HepG2 (cell line): Measurements from ENCODE around the gene PSD. TPM values are rescaled to one million over a fixed set of nuclear protein-coding genes. Genes with fewer than 3 reads are reported as not detected.

ENCODE experiments used
- ATF1 ChIP-seq: IDR thresholded peaks from 2 replicates; pipeline ENCODE4 v1.6.1; 2016; ENCODE audit warnings: mild to moderate bottlenecking, control low read depth
- FOXA3 ChIP-seq: IDR thresholded peaks from 2 replicates; pipeline ENCODE4 v1.6.1; 2016; ENCODE audit warnings: missing genetic modification reagents, missing compliant biosample characterization
- MTA3 ChIP-seq: sonication (generic); formaldehyde crosslinking; IDR thresholded peaks from 2 replicates; pipeline ENCODE4 v1.4.0; 2020; ENCODE audit warnings: missing genetic modification reagents
- PITX1 ChIP-seq: sonication (generic); formaldehyde crosslinking; IDR thresholded peaks from 2 replicates; pipeline ENCODE4 v1.5.1; 2020; ENCODE audit warnings: mild to moderate bottlenecking, missing genetic modification reagents
- ZNF496 ChIP-seq: sonication (generic); formaldehyde crosslinking; IDR thresholded peaks from 2 replicates; pipeline ENCODE4 v1.8.1; 2023; ENCODE audit warnings: mild to moderate bottlenecking, moderate library complexity, missing genetic modification reagents; ENCODE audit not compliant: insufficient replicate concordance
- ZNF572 ChIP-seq: sonication (generic); formaldehyde crosslinking; IDR thresholded peaks from 2 replicates; pipeline ENCODE4 v1.5.1; 2020; ENCODE audit warnings: mild to moderate bottlenecking, missing genetic modification reagents
- ZNF720 ChIP-seq: sonication (generic); formaldehyde crosslinking; IDR thresholded peaks from 2 replicates; pipeline ENCODE4 v1.4.0; 2020; ENCODE audit warnings: missing genetic modification reagents
- polyA plus RNA-seq, 8 experiments: library from polyadenylated mRNA; depleted of rRNA in 3 of 8; stranded (reverse) in 7 of 8; unstranded in 1 of 8; fragments of >200 nt; fragmentation: Illumina TruSeq in 4 of 8; extraction: Trizol in 4 of 8; gene quantifications; 2 replicates each; pipeline versions ENCODE4 v1.2.1 to v1.2.3, GENCODE V29; 2011 to 2016; ENCODE audit warnings: low read depth in 4 of 8, missing spikeins in 1 of 8, mixed read lengths in 1 of 8; ENCODE audit not compliant: insufficient read depth in 1 of 8
- total RNA-seq, 5 experiments: library from RNA; depleted of rRNA; stranded (reverse); fragments of >200 nt; fragmentation: Illumina TruSeq; extraction: Trizol; gene quantifications; 2 replicates each; pipeline ENCODE4 v1.2.3, GENCODE V29; 2016; ENCODE audit warnings: low read depth in 1 of 5
- TF ChIP-seq, protein P1 (sequence below): sonication (generic); IDR thresholded peaks from 2 replicates; pipeline ENCODE4 v1.6.1; 2016; ENCODE audit warnings: low read depth, borderline replicate concordance
- TF ChIP-seq, protein P2 (sequence below): fragments of 450-650 bp; IDR thresholded peaks from 2 replicates; pipeline ENCODE4 v1.6.1; 2017
- TF ChIP-seq, protein P3 (sequence below): sonication (generic); formaldehyde crosslinking; IDR thresholded peaks from 2 replicates; pipeline ENCODE4 v1.4.0; 2020; ENCODE audit warnings: mild to moderate bottlenecking, low read depth, missing genetic modification reagents
- TF ChIP-seq, protein P4 (sequence below): sonication (generic); formaldehyde crosslinking; IDR thresholded peaks from 2 replicates; pipeline ENCODE4 v1.5.1; 2020; ENCODE audit warnings: mild to moderate bottlenecking, missing genetic modification reagents, borderline replicate concordance
- TF ChIP-seq, protein P5 (sequence below): sonication (generic); formaldehyde crosslinking; IDR thresholded peaks from 2 replicates; pipeline ENCODE4 v1.4.0; 2020; ENCODE audit warnings: missing genetic modification reagents, mild to moderate bottlenecking, borderline replicate concordance
- TF ChIP-seq, protein P6 (sequence below): sonication (generic); formaldehyde crosslinking; IDR thresholded peaks from 2 replicates; pipeline ENCODE4 v1.4.0; 2020; ENCODE audit warnings: missing genetic modification reagents

The PSD gene
- total and polyA plus RNA-seq, 2 of the 13 experiments (the other 11 are each of a cell fraction or from before 2014, with no cell fraction given): 0.35 to 0.58 TPM

DNA sequence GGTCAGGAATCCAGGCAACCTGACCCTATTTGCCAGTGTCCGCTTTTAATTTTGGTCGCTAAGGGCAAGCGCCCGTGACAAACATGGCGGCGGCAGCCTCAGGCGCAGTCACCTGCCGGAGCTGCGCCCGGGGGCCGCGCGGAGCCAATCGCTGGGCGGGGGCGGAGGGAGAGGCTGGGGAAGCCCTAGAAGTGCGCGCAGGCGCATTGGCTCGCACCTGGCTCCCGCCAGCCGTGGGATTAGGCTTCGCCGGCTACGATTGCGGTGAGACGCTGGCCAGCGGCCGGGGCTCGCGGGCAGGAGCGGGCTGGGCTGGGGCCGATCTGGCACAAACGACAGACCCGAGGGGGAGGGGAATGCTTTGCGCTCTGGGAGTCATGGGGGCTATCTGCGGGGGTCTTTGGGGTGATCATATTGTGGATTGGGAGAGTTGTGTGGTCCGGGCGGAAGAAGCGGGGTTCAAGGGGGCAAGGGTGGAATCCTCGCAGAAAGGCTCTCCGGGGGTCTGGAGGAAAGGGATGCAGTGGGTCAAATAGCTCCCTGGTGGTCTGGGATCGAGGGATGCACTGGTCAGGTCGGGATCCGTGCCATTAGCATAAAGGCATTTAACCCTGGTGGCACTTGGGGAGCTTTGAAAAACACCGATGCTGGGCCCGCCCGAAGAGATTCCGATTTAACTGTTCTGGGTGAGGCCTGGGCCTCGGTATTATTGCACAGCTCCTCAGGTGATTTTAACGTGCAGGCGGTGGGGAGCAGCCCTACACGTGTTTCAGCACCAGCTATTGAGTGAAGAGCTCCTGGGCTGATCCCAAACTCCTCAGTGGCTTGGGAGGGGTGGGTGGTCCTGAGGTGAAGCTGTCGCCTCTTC lies 42.8 kb upstream of the PSD start (continued):
- TF ChIP-seq ZNF572 (CRISPR knock-in tag) (peak; percentile 39; the same call in 1 of the 2 replicates), MTA3 (CRISPR knock-in tag) (no peak), PITX1 (peak; percentile 49), ATF1 (peak; percentile 59; the same call in 1 of the 2 replicates), FOXA3 (no peak; the same call in 1 of the 2 replicates), ZNF720 (no peak), ZNF496 (CRISPR knock-in tag) (no peak)
- TF ChIP-seq, protein P1, sequence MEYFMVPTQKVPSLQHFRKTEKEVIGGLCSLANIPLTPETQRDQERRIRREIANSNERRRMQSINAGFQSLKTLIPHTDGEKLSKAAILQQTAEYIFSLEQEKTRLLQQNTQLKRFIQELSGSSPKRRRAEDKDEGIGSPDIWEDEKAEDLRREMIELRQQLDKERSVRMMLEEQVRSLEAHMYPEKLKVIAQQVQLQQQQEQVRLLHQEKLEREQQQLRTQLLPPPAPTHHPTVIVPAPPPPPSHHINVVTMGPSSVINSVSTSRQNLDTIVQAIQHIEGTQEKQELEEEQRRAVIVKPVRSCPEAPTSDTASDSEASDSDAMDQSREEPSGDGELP: peak; percentile 89; the same call in 1 of the 2 replicates
- TF ChIP-seq, protein P2, sequence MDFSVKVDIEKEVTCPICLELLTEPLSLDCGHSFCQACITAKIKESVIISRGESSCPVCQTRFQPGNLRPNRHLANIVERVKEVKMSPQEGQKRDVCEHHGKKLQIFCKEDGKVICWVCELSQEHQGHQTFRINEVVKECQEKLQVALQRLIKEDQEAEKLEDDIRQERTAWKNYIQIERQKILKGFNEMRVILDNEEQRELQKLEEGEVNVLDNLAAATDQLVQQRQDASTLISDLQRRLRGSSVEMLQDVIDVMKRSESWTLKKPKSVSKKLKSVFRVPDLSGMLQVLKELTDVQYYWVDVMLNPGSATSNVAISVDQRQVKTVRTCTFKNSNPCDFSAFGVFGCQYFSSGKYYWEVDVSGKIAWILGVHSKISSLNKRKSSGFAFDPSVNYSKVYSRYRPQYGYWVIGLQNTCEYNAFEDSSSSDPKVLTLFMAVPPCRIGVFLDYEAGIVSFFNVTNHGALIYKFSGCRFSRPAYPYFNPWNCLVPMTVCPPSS: no peak
- TF ChIP-seq, protein P3, sequence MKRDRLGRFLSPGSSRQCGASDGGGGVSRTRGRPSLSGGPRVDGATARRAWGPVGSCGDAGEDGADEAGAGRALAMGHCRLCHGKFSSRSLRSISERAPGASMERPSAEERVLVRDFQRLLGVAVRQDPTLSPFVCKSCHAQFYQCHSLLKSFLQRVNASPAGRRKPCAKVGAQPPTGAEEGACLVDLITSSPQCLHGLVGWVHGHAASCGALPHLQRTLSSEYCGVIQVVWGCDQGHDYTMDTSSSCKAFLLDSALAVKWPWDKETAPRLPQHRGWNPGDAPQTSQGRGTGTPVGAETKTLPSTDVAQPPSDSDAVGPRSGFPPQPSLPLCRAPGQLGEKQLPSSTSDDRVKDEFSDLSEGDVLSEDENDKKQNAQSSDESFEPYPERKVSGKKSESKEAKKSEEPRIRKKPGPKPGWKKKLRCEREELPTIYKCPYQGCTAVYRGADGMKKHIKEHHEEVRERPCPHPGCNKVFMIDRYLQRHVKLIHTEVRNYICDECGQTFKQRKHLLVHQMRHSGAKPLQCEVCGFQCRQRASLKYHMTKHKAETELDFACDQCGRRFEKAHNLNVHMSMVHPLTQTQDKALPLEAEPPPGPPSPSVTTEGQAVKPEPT: peak; percentile 56; the same call in 1 of the 2 replicates
- TF ChIP-seq, protein P4, sequence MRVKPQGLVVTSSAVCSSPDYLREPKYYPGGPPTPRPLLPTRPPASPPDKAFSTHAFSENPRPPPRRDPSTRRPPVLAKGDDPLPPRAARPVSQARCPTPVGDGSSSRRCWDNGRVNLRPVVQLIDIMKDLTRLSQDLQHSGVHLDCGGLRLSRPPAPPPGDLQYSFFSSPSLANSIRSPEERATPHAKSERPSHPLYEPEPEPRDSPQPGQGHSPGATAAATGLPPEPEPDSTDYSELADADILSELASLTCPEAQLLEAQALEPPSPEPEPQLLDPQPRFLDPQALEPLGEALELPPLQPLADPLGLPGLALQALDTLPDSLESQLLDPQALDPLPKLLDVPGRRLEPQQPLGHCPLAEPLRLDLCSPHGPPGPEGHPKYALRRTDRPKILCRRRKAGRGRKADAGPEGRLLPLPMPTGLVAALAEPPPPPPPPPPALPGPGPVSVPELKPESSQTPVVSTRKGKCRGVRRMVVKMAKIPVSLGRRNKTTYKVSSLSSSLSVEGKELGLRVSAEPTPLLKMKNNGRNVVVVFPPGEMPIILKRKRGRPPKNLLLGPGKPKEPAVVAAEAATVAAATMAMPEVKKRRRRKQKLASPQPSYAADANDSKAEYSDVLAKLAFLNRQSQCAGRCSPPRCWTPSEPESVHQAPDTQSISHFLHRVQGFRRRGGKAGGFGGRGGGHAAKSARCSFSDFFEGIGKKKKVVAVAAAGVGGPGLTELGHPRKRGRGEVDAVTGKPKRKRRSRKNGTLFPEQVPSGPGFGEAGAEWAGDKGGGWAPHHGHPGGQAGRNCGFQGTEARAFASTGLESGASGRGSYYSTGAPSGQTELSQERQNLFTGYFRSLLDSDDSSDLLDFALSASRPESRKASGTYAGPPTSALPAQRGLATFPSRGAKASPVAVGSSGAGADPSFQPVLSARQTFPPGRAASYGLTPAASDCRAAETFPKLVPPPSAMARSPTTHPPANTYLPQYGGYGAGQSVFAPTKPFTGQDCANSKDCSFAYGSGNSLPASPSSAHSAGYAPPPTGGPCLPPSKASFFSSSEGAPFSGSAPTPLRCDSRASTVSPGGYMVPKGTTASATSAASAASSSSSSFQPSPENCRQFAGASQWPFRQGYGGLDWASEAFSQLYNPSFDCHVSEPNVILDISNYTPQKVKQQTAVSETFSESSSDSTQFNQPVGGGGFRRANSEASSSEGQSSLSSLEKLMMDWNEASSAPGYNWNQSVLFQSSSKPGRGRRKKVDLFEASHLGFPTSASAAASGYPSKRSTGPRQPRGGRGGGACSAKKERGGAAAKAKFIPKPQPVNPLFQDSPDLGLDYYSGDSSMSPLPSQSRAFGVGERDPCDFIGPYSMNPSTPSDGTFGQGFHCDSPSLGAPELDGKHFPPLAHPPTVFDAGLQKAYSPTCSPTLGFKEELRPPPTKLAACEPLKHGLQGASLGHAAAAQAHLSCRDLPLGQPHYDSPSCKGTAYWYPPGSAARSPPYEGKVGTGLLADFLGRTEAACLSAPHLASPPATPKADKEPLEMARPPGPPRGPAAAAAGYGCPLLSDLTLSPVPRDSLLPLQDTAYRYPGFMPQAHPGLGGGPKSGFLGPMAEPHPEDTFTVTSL (CRISPR knock-in tag): 0 out of 2 replicates have a peak, but pooled peaks have one; percentile 40
- TF ChIP-seq, protein P5, sequence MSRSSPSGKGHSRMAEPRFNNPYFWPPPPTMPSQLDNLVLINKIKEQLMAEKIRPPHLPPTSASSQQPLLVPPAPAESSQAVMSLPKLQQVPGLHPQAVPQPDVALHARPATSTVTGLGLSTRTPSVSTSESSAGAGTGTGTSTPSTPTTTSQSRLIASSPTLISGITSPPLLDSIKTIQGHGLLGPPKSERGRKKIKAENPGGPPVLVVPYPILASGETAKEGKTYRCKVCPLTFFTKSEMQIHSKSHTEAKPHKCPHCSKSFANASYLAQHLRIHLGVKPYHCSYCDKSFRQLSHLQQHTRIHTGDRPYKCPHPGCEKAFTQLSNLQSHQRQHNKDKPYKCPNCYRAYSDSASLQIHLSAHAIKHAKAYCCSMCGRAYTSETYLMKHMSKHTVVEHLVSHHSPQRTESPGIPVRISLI (CRISPR knock-in tag): peak; percentile 47; the same call in 1 of the 2 replicates
- TF ChIP-seq, protein P6, sequence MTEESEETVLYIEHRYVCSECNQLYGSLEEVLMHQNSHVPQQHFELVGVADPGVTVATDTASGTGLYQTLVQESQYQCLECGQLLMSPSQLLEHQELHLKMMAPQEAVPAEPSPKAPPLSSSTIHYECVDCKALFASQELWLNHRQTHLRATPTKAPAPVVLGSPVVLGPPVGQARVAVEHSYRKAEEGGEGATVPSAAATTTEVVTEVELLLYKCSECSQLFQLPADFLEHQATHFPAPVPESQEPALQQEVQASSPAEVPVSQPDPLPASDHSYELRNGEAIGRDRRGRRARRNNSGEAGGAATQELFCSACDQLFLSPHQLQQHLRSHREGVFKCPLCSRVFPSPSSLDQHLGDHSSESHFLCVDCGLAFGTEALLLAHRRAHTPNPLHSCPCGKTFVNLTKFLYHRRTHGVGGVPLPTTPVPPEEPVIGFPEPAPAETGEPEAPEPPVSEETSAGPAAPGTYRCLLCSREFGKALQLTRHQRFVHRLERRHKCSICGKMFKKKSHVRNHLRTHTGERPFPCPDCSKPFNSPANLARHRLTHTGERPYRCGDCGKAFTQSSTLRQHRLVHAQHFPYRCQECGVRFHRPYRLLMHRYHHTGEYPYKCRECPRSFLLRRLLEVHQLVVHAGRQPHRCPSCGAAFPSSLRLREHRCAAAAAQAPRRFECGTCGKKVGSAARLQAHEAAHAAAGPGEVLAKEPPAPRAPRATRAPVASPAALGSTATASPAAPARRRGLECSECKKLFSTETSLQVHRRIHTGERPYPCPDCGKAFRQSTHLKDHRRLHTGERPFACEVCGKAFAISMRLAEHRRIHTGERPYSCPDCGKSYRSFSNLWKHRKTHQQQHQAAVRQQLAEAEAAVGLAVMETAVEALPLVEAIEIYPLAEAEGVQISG: peak; percentile 93
